ENCODE measurements around the gene PRAMEF33.
"Not testable (repeated sequence)": the region's sequence is repeated elsewhere in the genome, so short reads cannot be mapped to it uniquely, and the experiment has no call there.

The PRAMEF33 gene

GRCh38 chr1:13303239-13303638 lies at the start of gene PRAMEF33:
Gene PRAMEF33, plus strand, starts transcription at chr1:13303539. Its CDS starts 2,416 bp downstream, at chr1:13305955.
- not testable (repeated sequence) for DNase-seq

- not testable (repeated sequence) for DNase-seq
These were observed 49.4 kb upstream of the PRAMEF33 start, which contains the start of gene PRAMEF5 for GRCh38 chr1:13253898-13254297. Gene PRAMEF5, plus strand, starts transcription at chr1:13254198. Its CDS starts 5,071 bp downstream, at chr1:13259269.

GRCh38 chr1:13265124-13265523 lies 38.2 kb upstream of the PRAMEF33 start:
- DNase-seq: not testable (repeated sequence)

- DNase-seq: not testable (repeated sequence)
These were observed 26.3 kb upstream of the PRAMEF33 start for GRCh38 chr1:13277016-13277415.

GRCh38 chr1:13279617-13280016 lies 23.7 kb upstream of the PRAMEF33 start:
- DNase-seq: not testable (repeated sequence)

- not testable (repeated sequence) for DNase-seq
These were observed 18.3 kb upstream of the PRAMEF33 start, which contains the start of gene PRAMEF8 for GRCh38 chr1:13285037-13285436. Gene PRAMEF8, minus strand, starts transcription at chr1:13285137. Its CDS starts 1,046 bp downstream, at chr1:13284091.

GRCh38 chr1:13289030-13289429 lies 14.3 kb upstream of the PRAMEF33 start:
- DNase-seq: not testable (repeated sequence)

GRCh38 chr1:13297216-13297931 lies 6.0 kb upstream of the PRAMEF33 start:
- not testable (repeated sequence) for DNase-seq

GRCh38 chr1:13298699-13299098 lies 4.6 kb upstream of the PRAMEF33 start:
- not testable (repeated sequence) for DNase-seq

GRCh38 chr1:13302197-13302596 lies 1.1 kb upstream of the PRAMEF33 start:
- DNase-seq: not testable (repeated sequence)

GRCh38 chr1:13315281-13315680 lies 11.9 kb downstream of the PRAMEF33 start, which contains the start of gene PRAMEF15:
Gene PRAMEF15, plus strand, starts transcription at chr1:13315581. Its CDS starts 2,827 bp downstream, at chr1:13318408.
- not testable (repeated sequence) for DNase-seq

- DNase-seq: not testable (repeated sequence)
These were observed 39.2 kb downstream of the PRAMEF33 start for GRCh38 chr1:13342496-13342895.

- DNase-seq: not testable (repeated sequence)
These were observed 43.7 kb downstream of the PRAMEF33 start, which contains the start of gene PRAMEF14 for GRCh38 chr1:13347034-13347433. Gene PRAMEF14, minus strand, starts transcription at chr1:13347134. Its CDS starts 1,820 bp downstream, at chr1:13345314.

- DNase-seq: not testable (repeated sequence)
These were observed 50.1 kb downstream of the PRAMEF33 start for GRCh38 chr1:13353476-13353875.

GRCh38 chr1:13354475-13354874 lies 51.1 kb downstream of the PRAMEF33 start:
- not testable (repeated sequence) for DNase-seq

- DNase-seq: peak in 1 of 2 donors; percentile 37
These were observed 53.4 kb downstream of the PRAMEF33 start for GRCh38 chr1:13356774-13357173.

All from bone marrow (tissue), 2 donors.